Stimulated activated naive CD4-positive, alpha-beta T cell treated with Interleukin-2 at 50 U/mL for 16 hours (primary cell): Measurements from ENCODE around the gene BLOC1S3.

Source experiments
- DNase-seq: peaks from one replicate; lab custom pipeline; 2025; lab: John Stamatoyannopoulos, UW

Gene BLOC1S3

DNA sequence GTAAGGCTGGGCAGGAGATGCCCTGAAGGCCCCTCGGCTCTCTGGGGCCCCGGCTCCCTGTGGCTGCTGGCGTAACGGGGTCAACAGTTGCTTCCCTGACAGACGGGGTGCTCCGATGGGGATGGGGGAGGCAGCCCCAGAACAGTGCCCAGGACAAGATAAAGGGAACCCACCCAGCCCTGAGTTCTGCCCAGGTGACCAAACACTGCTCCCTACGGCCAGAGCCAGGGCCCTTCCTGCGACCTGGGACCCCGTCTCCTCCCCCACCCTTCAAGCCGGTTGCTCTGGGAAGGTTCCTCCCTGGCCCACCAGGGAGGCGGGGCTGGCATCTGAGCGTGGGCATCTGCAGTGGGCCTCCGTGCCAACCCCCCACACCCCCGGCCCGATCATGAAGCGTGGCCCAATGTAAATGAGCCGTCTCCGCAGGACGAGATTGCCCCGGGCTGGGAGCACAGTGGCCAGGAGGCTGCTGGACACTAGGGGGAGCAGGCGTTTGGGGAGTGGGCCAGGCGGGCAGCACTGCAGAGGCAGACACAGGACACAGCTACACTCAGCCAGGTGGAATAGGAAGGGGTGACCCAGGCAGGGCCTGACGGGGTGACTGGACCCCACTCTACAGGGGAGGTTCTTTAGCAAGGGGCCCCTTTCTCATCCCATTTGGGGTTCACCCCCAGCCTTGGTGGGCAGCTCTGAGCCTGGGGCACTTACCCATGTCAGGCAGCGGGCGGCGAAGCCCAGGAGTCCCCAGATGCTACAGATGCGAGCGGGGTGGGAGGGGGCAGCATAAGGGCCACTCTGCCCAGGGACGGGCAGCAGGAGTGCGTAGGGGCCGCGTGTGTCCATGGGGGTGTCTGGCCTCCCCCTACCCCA, 16.6 kb upstream of the BLOC1S3 start:
- DNase-seq: no peak

DNA sequence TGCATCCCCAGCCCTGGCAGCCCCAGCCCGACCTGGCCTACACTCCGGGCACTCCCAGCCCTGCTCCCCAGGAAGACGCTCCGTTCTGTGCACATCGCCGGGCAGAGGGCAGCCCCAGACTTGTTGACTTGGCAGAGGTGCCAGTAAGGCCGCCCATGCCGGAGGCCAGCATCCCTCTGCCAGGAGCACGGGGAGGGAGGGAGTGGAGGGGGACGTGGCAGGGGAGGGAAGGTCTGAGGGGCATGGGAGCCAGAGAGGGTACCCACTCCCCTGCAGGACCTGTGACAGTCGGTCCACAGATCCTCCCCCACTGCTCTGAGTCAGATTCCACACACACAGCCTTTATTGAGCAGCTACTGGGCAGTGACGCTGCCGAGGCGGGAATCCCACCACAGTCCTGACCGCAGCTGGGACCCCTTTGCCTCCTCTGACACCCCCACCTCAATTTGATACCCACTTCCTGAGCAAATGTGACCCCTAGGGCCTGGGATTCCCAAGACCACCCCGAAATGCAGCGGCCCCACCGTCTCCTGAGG, 15.9 kb upstream of the BLOC1S3 start:
- DNase-seq: no peak

DNA sequence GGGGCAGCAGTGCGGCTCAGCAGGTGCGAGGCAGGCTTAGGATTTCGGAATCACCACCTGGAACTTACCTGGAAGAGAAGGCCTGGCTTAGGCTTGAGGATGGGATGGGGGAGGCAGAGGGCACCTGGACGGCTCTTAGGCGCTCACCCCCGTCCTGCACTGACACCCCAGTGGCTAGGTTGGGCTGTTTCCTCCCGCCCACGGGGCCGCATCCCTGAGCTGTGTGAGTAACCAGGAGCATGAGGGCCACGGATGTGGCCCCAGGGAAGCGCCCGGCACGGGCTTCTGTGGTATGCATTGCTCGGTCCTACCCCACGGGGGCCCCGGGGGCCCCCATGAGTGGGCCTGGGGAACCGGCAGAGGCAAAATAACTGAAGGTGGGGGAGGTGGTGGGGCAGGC, 15.4 kb upstream of the BLOC1S3 start:
- no peak for DNase-seq

DNA sequence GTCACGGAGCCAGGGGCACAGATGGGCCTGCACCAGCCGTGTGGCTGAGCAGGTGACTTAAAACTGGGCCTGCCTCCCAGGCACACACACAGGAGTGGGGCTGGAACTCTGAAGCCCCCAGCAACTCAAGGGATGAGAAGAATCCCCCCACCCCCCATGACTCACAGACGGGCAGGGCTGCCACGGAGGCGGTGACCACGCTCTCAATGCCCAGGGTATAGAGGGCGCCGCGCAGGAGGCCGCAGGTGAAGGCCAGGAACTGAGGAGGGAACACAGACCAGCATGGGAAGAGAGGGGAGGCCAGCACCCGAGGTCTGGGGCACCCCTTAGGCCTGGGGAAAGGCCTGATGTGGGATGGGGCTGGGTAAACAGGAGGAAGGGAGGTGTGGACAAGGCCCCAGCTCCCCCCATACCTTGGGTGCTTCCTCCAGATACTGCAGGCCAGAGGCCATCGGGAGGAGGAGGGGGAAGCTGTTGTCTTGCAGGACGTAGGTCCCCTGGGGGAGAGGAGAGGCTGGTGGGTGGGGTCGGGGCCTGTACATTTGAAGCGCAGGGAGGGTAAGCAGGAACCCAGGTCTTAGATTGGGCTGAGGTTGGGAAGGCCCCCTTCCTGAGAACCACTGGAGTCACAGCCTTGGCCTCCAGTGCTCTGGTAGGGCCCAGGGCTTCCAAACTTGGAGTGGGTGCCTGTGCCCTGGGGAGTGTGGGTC, 14.7 kb upstream of the BLOC1S3 start:
- DNase-seq: no peak

DNA sequence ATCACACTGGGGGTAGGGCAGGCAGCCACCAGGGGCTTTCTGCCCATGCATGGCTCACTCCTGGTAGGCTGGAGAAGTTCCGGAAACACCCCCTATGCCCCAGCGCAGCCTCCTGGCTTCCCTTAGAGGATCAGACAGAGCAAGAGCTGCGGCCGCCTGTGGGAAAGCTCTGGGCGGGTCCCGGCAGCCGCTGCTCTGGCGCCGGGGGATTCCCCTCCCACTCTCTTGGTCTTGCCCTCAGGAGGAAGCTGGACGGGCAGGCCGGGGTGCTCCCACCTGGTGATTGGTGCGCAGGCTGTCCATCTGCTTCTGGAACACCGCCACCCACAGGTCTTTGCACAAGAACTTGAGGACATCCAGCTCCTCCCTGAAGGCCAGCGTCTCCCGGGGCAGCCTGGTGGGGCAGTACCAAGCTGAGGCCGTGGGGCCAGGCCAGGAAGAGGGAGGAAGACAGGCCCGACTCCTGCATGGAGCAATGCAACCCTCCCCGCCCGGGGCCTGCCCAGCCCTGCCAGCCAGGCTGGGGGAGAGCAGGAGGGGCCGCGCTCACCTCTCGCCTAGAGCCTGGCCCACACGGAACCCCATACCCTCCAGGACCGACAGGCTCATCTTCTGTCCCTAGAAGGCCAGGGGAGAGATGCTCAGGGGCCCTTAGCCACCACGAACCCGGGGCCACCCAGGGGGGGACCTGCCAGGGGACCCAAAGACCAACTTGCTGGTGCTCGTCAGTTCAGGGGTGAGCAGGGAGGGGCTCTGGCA, 13.8 kb upstream of the BLOC1S3 start:
- peak; percentile 59 for DNase-seq

DNA sequence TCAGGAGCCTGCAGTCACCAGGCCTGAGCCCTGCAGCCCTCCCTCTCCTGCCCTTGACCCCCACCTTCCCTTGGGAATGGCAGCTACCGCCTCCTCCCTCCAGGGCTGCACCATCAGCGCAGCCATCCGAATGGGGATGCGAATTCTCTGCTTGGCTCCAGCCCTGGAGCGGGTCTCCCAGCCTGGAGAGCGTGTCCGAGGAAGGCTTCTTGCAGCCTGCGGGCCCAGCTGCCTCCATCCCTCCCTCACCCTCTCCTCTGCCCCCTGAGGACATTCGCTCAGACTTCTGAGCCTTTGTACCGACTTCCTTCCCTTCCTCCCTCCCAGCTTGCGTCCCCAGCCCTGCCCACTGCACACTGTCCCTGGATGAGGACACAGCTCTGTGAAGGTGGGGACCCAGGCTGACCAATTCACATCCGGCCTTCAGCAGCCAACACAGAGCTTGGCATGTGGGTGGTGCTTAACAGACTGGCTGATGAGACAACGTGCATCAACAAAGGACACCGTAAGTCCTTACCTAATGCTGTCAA, 11.8 kb upstream of the BLOC1S3 start:
- DNase-seq: no peak

DNA sequence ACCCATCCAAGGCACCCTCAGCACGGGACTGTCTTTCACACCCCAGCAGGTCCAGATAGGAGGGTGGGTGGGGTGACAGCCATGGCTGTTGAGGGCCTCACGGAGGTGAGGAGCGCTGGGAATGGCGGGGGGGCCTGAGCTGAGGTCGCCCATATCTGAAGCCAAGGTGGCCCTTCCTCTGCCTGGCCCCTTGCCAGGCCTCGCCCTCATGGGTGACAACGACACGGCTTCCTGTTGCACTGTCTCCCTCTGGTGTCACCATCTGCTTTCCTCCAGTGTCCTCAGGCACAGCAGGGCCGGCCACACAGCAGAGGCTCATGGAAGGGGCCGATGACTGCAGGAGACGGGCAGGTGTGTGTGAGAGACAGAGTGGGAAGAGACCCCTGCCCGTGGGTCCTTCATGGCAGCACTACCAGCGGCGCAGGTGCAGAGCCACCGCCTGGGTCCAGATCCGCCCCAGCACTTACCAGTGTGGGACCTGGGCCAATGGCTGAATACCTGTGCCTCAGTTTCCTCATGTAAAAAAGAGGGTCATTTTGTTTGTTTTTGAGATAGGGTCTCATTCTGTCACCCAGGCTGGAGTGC, 9.7 kb upstream of the BLOC1S3 start:
- no peak for DNase-seq

DNA sequence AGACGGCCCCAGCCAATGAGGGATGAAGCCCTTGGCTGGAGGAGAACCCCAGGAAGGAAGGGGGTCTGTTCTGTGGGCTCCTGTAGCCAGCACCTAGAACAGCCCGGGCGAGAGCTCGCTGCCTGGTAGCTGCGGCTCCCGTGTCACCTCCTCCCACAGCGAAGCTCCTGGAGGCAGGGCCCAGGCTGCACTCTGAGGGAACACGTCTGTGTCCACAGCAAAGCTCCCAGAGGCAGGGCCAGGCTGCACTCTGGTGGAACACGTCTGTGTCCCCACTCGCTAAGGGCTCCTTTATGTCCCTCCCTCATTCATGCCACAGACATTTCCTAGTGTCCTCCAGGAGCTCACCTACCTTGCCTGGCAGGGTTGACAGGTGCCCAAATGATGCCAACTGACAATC, 9.0 kb upstream of the BLOC1S3 start:
- no peak for DNase-seq

DNA sequence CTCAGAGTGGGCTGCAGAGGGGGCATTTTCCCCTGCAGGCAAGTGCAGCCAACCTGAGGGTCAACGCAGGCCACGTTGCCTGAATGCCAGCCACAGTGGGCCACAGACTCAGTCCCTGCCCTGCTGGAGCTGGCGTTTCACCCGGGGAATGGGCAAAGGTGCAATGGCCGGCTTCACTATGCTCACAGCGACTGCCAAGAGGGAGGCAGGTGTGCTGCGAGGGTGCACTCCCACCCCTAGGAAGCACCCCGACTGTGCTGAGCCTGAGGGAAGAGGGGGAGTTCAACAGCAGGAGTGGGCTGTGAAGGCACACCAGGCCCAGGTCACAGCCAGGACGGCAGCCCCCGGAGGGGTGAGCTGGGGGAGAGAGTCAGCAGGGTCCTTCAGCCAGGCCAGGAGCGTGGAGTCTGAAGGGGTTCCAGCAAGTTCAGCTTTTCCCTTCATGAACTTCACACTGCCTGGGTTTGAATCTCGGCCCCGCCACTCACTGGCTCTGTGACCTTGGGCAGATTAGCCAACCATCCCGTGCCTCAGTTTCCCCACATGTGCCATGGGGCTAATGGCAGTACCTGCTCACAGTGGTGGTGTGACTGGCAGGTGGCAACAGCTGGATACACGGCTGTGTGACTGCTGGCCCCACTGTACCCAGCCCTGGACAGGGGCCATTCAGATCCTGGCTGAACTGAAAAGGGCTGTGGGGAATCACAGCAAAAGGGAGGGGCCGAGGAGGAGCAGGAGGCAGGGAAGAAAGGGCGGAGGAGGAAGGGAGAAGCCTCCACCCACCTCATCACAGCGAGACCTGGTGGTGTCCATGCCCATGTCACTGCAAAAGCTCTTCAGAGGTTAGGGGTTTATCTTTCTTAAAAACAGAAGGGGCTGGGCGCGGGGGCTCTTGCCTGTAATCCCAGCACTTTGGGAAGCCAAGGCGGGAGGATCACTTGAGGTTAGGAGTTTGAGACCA, 8.2 kb upstream of the BLOC1S3 start:
- DNase-seq: no peak

DNA sequence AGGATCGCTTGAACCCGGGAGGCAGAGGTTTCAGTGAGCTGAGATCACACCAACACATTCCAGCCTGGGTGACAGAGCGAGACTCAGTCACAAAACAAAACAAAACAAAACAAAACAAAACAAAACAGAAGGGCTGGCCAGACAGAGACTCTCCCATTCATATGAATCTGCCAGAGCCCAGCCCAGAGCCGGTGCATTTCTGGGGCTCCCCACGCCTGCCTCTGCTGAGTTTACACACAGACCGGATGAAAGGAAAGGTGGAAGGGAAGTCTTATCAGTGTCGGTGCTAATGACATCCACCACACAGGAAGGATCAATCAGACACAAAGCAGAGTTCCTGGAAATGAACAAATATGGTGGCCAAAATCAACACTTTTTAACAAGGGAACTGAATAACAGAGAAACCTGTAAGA, 7.4 kb upstream of the BLOC1S3 start:
- peak; percentile 25 for DNase-seq

DNA sequence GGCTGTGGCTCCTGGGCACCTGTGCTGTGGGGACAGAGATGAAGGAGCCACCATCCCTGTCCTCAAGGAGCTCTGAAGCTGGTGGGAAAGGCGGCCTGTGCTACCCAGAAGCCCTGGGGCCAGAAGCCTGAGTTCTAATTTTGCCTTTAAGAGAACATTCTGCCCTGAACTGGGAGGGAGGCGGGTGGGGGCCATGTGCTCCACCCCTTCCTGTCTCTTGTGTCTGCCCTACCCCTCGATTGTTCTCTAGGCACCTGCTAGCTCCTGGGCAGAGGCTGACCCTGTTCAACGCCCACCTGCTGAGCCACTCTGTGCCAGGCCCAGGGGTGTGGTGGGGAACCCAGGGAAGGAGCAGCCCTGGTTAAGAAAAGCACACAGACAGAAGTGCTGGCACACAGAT, 6.4 kb upstream of the BLOC1S3 start:
- DNase-seq: no peak

DNA sequence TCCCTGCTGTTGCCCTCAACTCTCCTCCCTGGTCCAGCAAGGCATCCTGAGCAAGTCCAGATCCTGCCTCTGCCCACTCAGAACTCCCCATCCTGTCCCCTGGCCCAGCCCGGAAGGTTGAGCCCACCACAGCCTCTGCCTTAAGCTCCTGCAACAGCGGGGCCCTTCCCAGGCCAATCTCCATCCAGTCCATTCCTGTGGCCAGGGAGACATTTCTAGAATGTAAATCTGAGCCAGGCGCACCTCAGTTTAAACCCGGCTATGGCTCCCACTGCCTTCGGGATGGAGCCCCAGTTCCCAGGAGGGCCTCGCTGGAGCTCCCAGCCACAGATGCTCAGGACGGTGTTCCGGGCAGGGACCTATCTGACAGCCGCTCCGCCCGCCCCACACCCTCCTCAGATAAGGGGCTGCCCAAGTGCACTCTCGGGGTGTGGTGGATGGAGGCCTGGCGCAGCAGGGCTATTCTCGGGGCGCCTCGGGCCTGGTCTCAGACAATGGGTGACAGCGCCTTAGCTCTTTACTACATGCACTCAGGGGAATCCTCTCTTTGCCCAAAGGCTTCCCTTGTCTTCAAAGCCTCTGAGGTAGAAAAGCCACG, 5.9 kb upstream of the BLOC1S3 start:
- DNase-seq: no peak

DNA sequence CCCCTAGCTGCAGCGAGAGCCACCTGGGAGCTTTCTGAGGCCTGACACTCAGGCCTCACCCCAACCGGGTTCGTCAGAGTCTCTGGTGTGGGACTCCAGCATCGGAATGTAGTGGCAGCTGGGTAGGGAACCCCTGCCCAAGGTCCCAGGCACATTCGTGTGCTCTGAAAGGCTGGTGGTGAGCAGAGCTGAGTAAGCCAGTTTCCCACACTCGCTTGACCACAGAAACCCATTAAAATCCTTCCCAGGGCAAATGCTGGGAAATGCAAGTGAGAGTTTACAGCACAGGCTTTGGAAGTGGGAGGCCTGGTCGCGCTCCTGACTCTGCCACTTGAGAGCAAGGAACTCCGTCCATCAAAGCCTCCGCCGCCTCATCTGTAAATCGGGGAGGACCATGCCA, 4.8 kb upstream of the BLOC1S3 start:
- DNase-seq: no peak

DNA sequence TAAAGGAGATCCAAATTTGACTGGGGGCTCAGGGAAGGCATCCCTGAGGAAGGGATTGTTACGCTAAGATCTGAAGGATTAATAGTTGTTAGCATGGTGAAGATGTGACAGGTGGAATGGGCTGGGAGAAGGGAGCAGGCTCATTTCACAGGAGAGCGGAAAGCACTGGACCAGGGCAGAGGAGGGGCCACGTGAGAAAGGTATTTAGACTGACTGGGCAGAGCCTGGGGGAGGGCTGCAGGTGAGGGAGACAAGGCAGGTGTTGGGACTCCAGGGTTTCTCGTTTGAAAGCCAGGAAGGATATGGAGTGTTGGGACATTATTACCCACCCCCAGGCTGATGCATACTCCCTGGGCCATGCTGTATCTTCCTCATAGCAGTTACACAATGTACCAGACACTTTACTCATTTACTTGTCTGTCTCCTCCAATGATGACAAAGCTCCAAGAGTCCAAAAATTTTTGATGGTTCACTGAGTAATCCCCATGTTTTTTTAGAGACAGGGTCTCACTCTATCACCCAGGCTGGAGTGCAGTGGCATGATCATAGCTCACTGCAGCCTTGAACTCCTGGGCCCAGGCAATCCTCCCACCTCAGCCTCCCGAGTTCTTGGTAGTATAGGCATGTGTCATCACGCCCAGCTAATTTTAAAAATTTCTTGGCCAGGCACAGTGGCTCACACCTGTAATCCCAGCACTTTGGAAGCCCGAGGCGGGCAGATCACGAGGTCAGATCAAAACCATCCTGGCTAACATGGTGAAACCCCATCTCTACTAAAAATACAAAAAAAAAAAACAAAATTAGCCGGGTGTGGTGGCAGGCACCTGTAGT, 2.9 kb upstream of the BLOC1S3 start:
- DNase-seq: no peak

DNA sequence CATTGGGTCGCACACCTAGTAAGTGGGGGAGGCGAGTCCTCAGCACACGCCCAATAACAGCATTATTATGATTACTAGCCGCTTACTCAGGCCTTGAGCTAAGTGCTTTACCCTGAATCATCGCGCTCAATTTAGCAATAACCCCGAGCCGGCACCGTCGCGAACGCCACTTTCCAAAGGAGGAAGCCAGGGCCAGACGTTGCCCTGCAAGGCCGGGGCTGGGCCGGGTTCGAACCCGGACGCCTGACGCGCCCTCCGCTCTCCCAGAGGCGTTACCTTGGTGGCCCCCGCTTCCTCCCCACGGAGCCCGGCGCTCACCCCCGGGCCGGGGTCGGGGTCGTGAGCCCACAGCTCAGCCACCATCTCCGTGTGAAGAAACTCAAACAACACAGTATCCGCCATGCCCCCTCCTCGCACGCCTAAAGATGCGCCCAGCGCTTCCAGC, 745 bp upstream of the BLOC1S3 start, which contains the start of gene TRAPPC6A:
TRAPPC6A (minus strand) TSS at position 421 of the 445 bp plus-strand sequence; CDS start at position 402, 19 bp downstream.
- DNase-seq: no peak

DNA sequence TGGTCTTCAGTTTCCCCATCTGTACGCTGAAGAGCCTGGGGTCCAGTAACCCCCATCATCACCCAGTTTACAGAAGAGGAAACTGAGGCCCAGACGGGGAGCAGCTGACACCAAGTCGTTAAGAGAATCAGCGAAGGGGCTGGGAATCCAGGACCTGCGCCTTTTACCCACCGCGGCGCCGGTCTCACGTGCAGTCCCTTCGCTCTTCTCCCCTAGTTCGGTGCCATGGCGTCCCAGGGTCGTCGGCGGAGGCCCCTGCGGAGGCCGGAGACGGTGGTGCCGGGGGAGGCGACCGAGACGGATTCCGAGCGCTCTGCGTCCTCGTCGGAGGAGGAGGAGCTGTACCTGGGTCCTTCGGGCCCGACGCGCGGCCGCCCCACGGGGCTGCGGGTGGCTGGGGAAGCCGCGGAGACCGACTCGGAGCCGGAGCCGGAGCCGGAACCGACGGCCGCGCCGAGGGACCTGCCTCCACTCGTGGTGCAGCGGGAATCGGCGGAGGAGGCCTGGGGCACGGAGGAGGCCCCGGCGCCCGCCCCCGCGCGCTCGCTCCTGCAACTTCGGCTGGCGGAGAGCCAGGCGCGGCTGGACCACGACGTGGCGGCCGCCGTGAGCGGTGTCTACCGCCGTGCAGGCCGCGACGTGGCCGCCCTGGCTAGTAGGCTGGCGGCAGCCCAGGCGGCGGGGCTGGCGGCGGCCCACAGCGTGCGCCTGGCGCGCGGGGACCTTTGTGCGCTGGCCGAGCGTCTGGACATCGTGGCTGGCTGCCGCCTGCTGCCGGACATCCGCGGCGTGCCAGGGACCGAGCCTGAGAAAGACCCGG, 698 bp downstream of the BLOC1S3 start:
- peak; percentile 42 for DNase-seq

DNA sequence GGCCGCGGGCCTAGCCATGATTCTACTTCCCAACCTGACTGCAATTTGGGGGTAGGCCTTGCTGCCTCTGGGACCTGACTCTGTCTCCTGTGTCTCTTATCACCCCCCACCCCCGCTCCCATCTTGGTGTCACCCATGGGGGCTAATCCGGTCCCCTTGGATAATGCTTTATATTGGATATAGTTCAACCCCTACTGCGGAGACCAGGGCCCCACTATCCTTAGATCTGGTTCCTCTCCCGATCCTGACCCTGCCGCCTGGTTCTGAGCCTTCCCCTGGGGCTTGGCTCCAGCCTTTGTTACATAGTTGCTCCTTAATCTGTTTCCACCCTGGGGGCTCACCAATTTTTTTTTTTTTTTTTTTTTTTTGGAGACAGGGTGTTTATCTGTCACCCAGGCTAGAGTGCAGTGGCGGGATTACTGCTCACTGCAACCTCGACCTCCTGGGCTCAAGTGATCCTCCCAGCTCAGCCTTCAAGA, 1.3 kb downstream of the BLOC1S3 start:
- DNase-seq: no peak

DNA sequence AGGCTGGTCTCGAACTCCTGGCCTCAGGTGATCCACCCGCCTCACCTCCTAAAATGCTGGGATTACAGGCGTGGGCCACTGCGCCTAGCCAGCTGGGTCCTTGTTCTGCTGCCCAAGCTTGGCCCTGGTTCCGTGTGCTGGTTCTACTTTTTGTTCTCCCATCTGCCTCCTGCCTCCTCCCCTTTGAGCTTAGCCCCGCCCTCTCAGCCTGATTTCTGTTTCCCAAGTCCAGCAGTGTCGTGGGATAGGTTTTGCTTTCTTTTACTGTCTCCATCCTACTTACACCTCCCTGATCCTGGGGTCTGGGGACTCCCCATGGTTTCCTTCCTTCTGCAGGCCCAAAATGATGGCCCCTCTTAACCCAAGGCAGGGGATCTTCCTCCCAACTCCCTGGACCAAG, 2.4 kb downstream of the BLOC1S3 start:
- no peak for DNase-seq
